COLO668 (cell line): ENCODE data around the gene SUCLG2.

Experiments
- DNase-seq: peaks from one replicate; lab custom pipeline; 2025; ENCODE audit not compliant: unreplicated experiment; lab: John Stamatoyannopoulos, UW

SUCLG2 gene

DNA sequence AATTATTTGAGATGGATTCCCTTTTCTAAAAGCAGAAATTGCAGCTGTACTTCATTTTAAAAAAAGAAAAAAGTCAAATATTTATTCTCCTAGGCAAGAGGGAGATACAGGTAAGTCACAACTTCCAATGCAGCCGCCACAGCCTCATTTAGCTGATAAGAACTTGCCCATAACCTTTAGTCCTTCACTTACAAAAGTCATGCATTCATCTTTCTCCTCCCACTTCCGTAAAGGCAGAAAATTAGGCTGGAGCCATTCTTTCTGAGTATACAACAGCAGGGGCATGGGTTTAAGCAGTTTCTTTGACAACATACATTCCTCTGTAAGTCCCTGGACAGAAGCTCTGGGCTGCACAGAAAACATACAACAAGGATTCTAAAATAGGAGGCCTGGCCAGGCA is 4.3 kb downstream of the SUCLG2 start:
- DNase-seq, result no peak

- DNase-seq, result no peak
Observed at GRCh38 chr3:67649681-67650080, 4.7 kb downstream of the SUCLG2 start.

DNA sequence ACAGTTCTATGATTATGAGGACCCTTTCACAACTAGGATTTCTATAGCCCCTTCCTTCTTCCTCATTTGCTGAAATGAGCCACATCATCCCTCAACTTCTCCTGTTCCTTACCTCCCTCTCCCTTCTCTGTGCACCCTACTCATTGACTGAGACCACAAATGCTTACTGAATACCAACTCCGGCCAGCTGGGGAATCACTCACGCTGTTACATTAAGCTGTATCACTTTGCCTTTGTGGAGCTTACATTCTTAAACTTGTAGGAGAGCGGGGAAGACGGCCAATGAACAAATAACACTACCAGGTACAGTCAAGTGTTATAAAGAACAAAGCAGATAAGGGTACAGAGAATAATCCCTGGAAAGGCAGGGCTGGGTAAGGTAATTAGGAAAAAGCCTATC is 5.7 kb downstream of the SUCLG2 start:
- no peak for DNase-seq

- DNase-seq, result no peak
Observed at GRCh38 chr3:67648229-67648628, 6.2 kb downstream of the SUCLG2 start.

DNA sequence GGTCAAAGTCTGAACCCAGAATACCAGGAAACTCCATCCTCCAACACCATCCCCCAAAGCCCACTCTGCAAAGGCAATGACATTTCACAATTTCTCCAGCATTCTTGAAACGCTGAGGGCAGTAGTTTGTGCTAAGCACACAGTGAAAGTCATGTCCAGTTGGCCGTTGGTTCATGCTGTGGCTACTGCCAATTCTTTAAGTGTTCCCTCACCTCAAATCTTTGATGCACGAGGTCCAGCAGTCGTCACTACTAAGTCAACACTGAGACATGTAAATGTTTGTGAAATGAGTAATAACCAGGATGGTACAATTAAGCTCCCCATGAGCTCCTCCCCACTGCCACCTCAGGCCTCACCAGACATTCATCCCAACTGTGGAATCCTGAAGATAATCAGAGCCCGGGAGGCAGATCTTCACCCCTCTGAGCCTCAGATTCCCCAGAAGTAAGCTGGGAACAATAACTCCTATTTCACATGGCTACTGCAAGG is 7.0 kb downstream of the SUCLG2 start:
- DNase-seq, result no peak

DNA sequence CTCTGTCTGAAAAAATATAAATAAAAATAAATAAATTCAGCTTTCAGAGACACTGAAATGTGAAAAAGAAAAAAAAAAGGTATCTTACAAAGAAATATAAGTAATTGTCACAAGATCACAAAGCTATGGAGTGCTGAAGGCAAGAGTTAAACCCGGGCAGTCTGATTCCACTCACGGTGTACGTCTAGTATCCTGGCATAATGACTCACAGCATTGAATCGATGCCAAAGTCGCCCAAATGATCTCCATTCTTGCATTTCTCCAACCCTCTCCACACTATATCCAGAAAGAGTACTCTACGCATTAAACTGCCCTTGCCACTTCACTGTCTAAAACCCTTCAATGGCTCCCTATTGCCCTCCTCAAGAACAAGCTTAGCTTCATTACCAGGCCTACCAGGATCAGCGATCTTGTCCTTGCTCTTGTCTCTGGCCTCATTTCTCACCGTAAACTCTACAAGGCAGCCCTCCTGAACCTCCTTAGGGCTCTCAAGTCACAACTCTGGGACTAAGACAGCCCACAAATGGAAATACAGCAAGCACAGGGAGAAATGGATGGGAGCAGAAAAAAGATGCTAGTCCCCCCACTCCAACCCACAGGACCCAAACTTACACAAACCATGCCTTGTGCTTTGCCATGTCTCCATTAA is 7.7 kb downstream of the SUCLG2 start:
- DNase-seq, result no peak

GRCh38 chr3:67644827-67645226 is 9.6 kb downstream of the SUCLG2 start:
- no peak for DNase-seq

GRCh38 chr3:67642734-67643133 is 11.7 kb downstream of the SUCLG2 start:
- DNase-seq, result no peak

DNA sequence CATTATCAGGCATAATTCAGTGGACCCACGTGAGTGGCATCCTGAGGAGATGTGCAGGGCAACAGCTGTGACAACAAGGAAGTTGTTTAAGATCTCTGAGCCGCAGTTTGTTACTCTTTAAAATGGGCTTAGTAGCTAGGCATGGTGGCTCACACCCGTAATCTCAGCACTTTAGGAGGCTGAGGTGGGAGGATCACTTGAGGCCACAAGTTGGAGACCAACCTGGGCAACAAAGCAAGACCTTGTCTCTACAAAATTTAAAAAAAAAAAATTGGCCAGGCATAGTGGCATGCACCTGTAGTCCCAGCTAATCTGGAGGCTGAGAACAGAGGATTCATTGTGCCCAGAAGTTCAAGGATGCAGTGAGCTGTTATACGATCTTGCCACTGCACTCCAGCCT is 12.2 kb downstream of the SUCLG2 start:
- no peak for DNase-seq

DNA sequence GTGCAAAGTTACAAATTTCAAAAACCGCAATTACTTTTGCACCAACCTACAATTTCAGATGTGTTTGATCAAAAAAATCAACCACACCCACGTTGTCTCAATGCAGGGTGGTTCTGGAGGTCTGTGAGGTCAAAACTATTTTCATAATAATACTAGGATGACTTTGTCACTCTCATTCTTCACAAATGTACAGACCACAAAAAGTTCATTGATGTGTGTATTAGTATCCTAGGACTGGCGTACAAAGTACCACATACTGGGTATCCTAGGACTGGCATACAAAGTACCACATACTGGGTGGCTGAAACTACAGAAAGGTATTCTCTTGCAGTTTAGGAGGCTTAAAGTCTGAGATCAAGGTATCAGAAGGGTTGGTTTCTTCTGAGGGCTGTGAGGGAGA is 13.0 kb downstream of the SUCLG2 start:
- DNase-seq, result no peak

- DNase-seq, result no peak
Observed at GRCh38 chr3:67640023-67640660, 14.3 kb downstream of the SUCLG2 start.

DNA sequence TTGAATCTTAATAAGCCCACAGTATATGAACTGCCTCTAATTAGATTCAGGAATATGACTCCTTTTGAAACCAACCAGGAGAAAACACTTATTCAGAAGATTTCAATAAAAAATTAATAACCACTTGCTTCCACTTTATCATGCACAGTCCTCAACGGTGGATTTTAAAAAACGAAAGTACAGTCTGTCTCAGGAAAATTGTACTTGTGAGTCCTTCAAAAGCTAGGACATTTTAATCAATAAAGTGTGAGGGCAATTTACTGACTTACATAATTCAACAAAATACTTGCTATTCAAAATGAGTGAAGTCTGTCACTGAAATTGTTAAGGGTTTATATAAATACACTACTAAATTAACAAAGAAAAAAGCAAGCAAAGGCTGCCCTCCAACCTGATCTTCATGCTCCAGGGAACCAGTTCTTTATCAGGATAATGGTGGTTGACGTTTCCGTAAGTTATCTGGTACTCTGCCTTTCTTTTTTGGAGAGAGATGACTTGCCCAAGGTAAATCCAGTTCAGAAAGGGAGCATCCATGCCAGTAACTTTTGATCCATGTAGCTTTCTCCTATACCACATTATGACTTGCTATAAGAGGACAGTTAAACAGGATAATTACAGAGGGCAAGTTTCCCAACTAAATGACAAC is 17.0 kb downstream of the SUCLG2 start:
- no peak for DNase-seq

- DNase-seq, result no peak
Observed at GRCh38 chr3:67635806-67636205, 18.6 kb downstream of the SUCLG2 start.

- no peak for DNase-seq
Observed at GRCh38 chr3:67635257-67635656, 19.2 kb downstream of the SUCLG2 start.

GRCh38 chr3:67630666-67631362 is 23.6 kb downstream of the SUCLG2 start:
- DNase-seq, result no peak

DNA sequence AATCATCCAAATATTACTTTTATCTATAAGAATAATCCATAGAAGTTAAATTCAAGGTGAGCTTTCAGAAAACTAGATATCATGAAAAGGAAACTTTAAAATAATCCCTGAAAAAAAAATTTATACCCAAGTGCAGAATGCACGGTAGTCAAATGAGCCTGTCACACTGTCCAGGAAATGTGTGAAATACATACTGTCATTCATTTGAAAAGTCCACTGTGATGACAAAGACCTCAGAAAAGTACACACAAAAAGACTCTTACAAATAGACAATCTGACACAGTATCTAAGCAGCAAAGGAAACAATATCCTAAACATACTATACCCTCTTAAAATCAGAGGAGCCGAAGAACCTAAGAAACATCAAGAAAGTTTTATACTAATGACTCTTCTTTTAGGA is 29.7 kb downstream of the SUCLG2 start:
- DNase-seq, result no peak

- DNase-seq, result no peak
Observed at GRCh38 chr3:67624078-67624477, 30.3 kb downstream of the SUCLG2 start.

- DNase-seq, result no peak
Observed at GRCh38 chr3:67622652-67623051, 31.8 kb downstream of the SUCLG2 start.

DNA sequence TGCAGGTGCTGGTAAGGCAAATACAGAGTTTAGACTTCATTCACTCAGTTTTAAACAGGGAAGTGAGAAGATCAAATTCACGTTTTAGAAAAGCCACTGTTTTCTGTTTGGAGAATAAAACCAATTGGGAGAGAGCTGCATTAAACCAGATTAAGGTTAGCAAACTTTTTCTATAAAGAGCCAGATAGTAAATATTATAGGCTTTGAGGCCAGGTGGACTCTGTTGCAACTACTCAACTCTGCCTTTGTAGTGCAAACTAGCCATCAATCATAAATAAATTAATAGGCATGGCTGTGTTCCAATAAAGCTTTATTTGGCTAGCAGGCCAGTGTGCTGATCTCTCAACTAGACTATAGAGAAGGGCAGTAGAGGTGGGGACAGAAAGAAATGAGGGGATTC is 33.5 kb downstream of the SUCLG2 start:
- no peak for DNase-seq

GRCh38 chr3:67619991-67620390 is 34.4 kb downstream of the SUCLG2 start:
- no peak for DNase-seq

- DNase-seq, result no peak
Observed at GRCh38 chr3:67617518-67617917, 36.9 kb downstream of the SUCLG2 start.

DNA sequence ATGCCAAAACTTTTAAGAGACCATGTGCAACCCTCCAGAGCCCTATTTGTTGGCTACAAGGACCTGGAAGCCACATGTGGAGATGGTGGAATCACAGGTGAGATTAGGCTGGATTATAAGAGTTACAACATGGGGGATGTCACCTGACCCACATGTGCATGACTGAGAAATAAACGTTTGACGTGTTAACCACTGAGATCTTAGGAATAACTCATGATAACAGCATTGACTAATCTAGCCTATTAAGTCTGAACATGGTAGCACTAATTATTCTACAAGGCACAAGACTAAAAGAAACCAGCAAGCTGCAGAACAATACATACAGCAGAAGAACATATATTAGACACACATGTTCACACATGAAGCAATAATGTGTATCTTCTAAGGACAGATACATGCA is 38.4 kb downstream of the SUCLG2 start:
- no peak for DNase-seq
